Trophoblast cell (in vitro differentiated cells and primary cell): ENCODE measurements around the gene ZNF23.

ENCODE experiments used
- DNase-seq, 2 donors: peaks; one replicate each; pipeline ENCODE4 v3.0.0-alpha.2; 2016
- H2AFZ ChIP-seq: 2 replicates; pipeline ENCODE4 v1.6.1; 2013; ENCODE audit warnings: low read length, moderate library complexity, mild to moderate bottlenecking; ENCODE audit not compliant: insufficient read depth, poor library complexity
- H2AK5ac ChIP-seq: 2 replicates; pipeline ENCODE4 v1.6.1; 2013; ENCODE audit warnings: mild to moderate bottlenecking, low read length
- H2BK120ac ChIP-seq: 2 replicates; pipeline ENCODE4 v1.6.1; 2013; ENCODE audit warnings: low read length, mild to moderate bottlenecking, moderate library complexity; ENCODE audit not compliant: insufficient read depth, poor library complexity
- H2BK12ac ChIP-seq: 2 replicates; pipeline ENCODE4 v1.6.1; 2013; ENCODE audit warnings: mild to moderate bottlenecking, low read length, moderate library complexity
- H2BK5ac ChIP-seq: 2 replicates; pipeline ENCODE4 v1.6.1; 2013; ENCODE audit warnings: low read length, low read depth, moderate library complexity, mild to moderate bottlenecking; ENCODE audit not compliant: poor library complexity
- H3K14ac ChIP-seq: 2 replicates; pipeline ENCODE4 v1.6.1; 2013; ENCODE audit warnings: mild to moderate bottlenecking, low read length
- H3K18ac ChIP-seq: 2 replicates; pipeline ENCODE4 v1.6.1; 2013; ENCODE audit warnings: mild to moderate bottlenecking, low read length
- H3K23ac ChIP-seq: 2 replicates; pipeline ENCODE4 v1.6.1; 2013; ENCODE audit warnings: low read length
- H3K27ac ChIP-seq: 2 replicates; pipeline ENCODE4 v1.5.1; 2013; ENCODE audit warnings: low read depth, mild to moderate bottlenecking, inconsistent platforms, low read length, moderate library complexity
- H3K27me3 ChIP-seq: 2 replicates; pipeline ENCODE4 v1.6.1; 2013; ENCODE audit warnings: inconsistent platforms, mild to moderate bottlenecking, low read length, moderate library complexity; ENCODE audit not compliant: insufficient read depth
- H3K36me3 ChIP-seq, 2 experiments: 1 replicate in 1 of 2; 2 replicates in 1 of 2; pipeline ENCODE4 v1.6.1; 2013; ENCODE audit warnings: low read length in 2 of 2, mild to moderate bottlenecking in 2 of 2, moderate library complexity in 1 of 2; ENCODE audit not compliant: insufficient read depth in 2 of 2, control insufficient read depth in 1 of 2
- H3K4ac ChIP-seq: 2 replicates; pipeline ENCODE4 v1.6.1; 2013; ENCODE audit warnings: low read depth, mild to moderate bottlenecking, low read length, moderate library complexity
- H3K4me1 ChIP-seq, 2 experiments: 1 replicate in 1 of 2; 2 replicates in 1 of 2; pipeline ENCODE4 v1.6.1; 2013; ENCODE audit warnings: low read length in 2 of 2, mild to moderate bottlenecking in 2 of 2, moderate library complexity in 1 of 2; ENCODE audit not compliant: insufficient read depth in 2 of 2, control insufficient read depth in 1 of 2
- H3K4me2 ChIP-seq: 2 replicates; pipeline ENCODE4 v1.6.1; 2013; ENCODE audit warnings: inconsistent platforms, mild to moderate bottlenecking, low read length, moderate library complexity
- H3K4me3 ChIP-seq: 2 replicates; pipeline ENCODE4 v1.5.1; 2013; ENCODE audit warnings: mild to moderate bottlenecking, low read depth, low read length, inconsistent platforms
- H3K79me1 ChIP-seq: one replicate; pipeline ENCODE4 v1.6.1; 2013; ENCODE audit warnings: low read length
- H3K79me2 ChIP-seq: 2 replicates; pipeline ENCODE4 v1.6.1; 2013; ENCODE audit warnings: low read length, mild to moderate bottlenecking; ENCODE audit not compliant: control insufficient read depth, insufficient read depth, poor library complexity
- H3K9ac ChIP-seq: 2 replicates; pipeline ENCODE4 v1.6.1; 2013; ENCODE audit warnings: mild to moderate bottlenecking, low read length
- H3K9me3 ChIP-seq: 2 replicates; pipeline ENCODE4 v1.6.1; 2013; ENCODE audit warnings: low read depth, mild to moderate bottlenecking, control low read depth, inconsistent platforms, low read length; ENCODE audit not compliant: insufficient read depth
- H4K12ac ChIP-seq: 2 replicates; pipeline ENCODE4 v1.6.1; 2013; ENCODE audit warnings: low read depth, mild to moderate bottlenecking, low read length, moderate library complexity
- H4K8ac ChIP-seq: 2 replicates; pipeline ENCODE4 v1.6.1; 2013; ENCODE audit warnings: low read depth, mild to moderate bottlenecking, low read length, moderate library complexity
- H4K91ac ChIP-seq: one replicate; pipeline ENCODE4 v1.6.1; 2013; ENCODE audit warnings: low read depth, mild to moderate bottlenecking, low read length, moderate library complexity
- WGBS: extraction: QIAGEN DNeasy Blood & Tissue Kit; methylation state at CpG from one replicate; pipeline ENCODE4 v1.1.7; 2013; ENCODE audit warnings: missing lambda C conversion rate; ENCODE audit not compliant: insufficient read length, insufficient coverage; ENCODE audit errors: extremely low coverage; 5-methylcytosine and 5-hydroxymethylcytosine counted together

Gene ZNF23

GRCh38 chr16:71460236-71460635 lies 1.8 kb downstream of the ZNF23 start:
- no peak overlapping the region for H4K91ac ChIP-seq
- peaks cover 5 to 11% of the 10 kb centered on the region in 2 experiments for H3K36me3 ChIP-seq
- peaks cover 3% of the 10 kb centered on the region for H3K79me1 ChIP-seq
- H3K79me2 ChIP-seq: peaks cover 5% of the 10 kb centered on the region
- no peak overlapping the region for H2AK5ac ChIP-seq
- H3K27ac ChIP-seq: no peak overlapping the region
- H3K9me3 ChIP-seq: peaks cover 5% of the 10 kb centered on the region
- H3K27me3 ChIP-seq: no peaks in the 10 kb centered on the region
- H2BK12ac ChIP-seq: no peak overlapping the region
- no peak overlapping the region for H3K4me2 ChIP-seq
- H3K9ac ChIP-seq: no peak overlapping the region
- H3K18ac ChIP-seq: no peak overlapping the region
- DNase-seq: peak in 1 of 2 donors; percentile 78
- H3K14ac ChIP-seq: no peak overlapping the region
- peaks cover 0 to 4% of the 10 kb centered on the region in 2 experiments for H3K4me1 ChIP-seq
- H2AFZ ChIP-seq: no peak overlapping the region
- no peak overlapping the region for H3K4me3 ChIP-seq
- no peak overlapping the region for H4K8ac ChIP-seq
- no peak overlapping the region for H2BK120ac ChIP-seq
- WGBS: no CpG with 5 or more reads among the region's 4 CpGs
- no peak overlapping the region for H3K23ac ChIP-seq
- no peak overlapping the region for H4K12ac ChIP-seq
- H2BK5ac ChIP-seq: no peak overlapping the region
- no peak overlapping the region for H3K4ac ChIP-seq

- H3K4me3 ChIP-seq: no peak overlapping the region
- H3K27ac ChIP-seq: no peak overlapping the region
- H3K23ac ChIP-seq: no peak overlapping the region
- H3K9ac ChIP-seq: no peak overlapping the region
- H3K9me3 ChIP-seq: peaks cover 5% of the 10 kb centered on the region
- no peak overlapping the region for H2BK5ac ChIP-seq
- no peak overlapping the region for H2BK120ac ChIP-seq
- no peak overlapping the region for H2AK5ac ChIP-seq
- H3K18ac ChIP-seq: no peak overlapping the region
- no peak overlapping the region for H4K12ac ChIP-seq
- no peak overlapping the region for H3K4me2 ChIP-seq
- peaks cover 0 to 4% of the 10 kb centered on the region in 2 experiments for H3K4me1 ChIP-seq
- H3K27me3 ChIP-seq: no peaks in the 10 kb centered on the region
- peaks cover 5% of the 10 kb centered on the region for H3K79me2 ChIP-seq
- no peak overlapping the region for H4K8ac ChIP-seq
- H2AFZ ChIP-seq: no peak overlapping the region
- H3K79me1 ChIP-seq: peaks cover 3% of the 10 kb centered on the region
- H3K4ac ChIP-seq: no peak overlapping the region
- H4K91ac ChIP-seq: no peak overlapping the region
- peaks cover 7 to 18% of the 10 kb centered on the region in 2 experiments for H3K36me3 ChIP-seq
- no peak overlapping the region for H3K14ac ChIP-seq
- no peak overlapping the region for H2BK12ac ChIP-seq
- no peak for DNase-seq
Observed at GRCh38 chr16:71459510-71459909, 2.5 kb downstream of the ZNF23 start.

- H3K23ac ChIP-seq: no peak overlapping the region
- no peak overlapping the region for H4K8ac ChIP-seq
- H3K79me2 ChIP-seq: peaks cover 3% of the 10 kb centered on the region
- no peak overlapping the region for H2BK5ac ChIP-seq
- H3K18ac ChIP-seq: no peak overlapping the region
- no peak overlapping the region for H2AK5ac ChIP-seq
- H3K4ac ChIP-seq: no peak overlapping the region
- H2BK12ac ChIP-seq: no peak overlapping the region
- no peaks in the 10 kb centered on the region for H3K27me3 ChIP-seq
- peaks cover 0 to 2% of the 10 kb centered on the region in 2 experiments for H3K4me1 ChIP-seq
- H3K9me3 ChIP-seq: peaks cover 7% of the 10 kb centered on the region
- no peak overlapping the region for H4K12ac ChIP-seq
- H3K36me3 ChIP-seq: peaks cover 10 to 25% of the 10 kb centered on the region in 2 experiments
- H4K91ac ChIP-seq: no peak overlapping the region
- H3K4me2 ChIP-seq: no peak overlapping the region
- no peak overlapping the region for H3K9ac ChIP-seq
- no peaks in the 10 kb centered on the region for H3K79me1 ChIP-seq
- no peak for DNase-seq
- peak overlapping the region; percentile 6 for H3K4me3 ChIP-seq
- H2BK120ac ChIP-seq: no peak overlapping the region
- no peak overlapping the region for H2AFZ ChIP-seq
- H3K14ac ChIP-seq: no peak overlapping the region
- H3K27ac ChIP-seq: no peak overlapping the region
- no CpG with 5 or more reads among the region's 4 CpGs for WGBS
Observed at GRCh38 chr16:71456801-71457200, 5.2 kb downstream of the ZNF23 start.

- H4K91ac ChIP-seq: no peak overlapping the region
- no peak overlapping the region for H2AFZ ChIP-seq
- no peak overlapping the region for H3K14ac ChIP-seq
- no peak overlapping the region for H4K12ac ChIP-seq
- H3K18ac ChIP-seq: no peak overlapping the region
- no peak overlapping the region for H3K27ac ChIP-seq
- no peaks in the 10 kb centered on the region for H3K79me1 ChIP-seq
- no peak overlapping the region for H3K9ac ChIP-seq
- peaks cover 14% of the 10 kb centered on the region for H3K9me3 ChIP-seq
- peak; percentile 65 to 80 for DNase-seq
- no peak overlapping the region for H2BK5ac ChIP-seq
- H3K4ac ChIP-seq: no peak overlapping the region
- no peak overlapping the region for H3K23ac ChIP-seq
- no peak overlapping the region for H3K4me2 ChIP-seq
- H3K27me3 ChIP-seq: no peaks in the 10 kb centered on the region
- H3K36me3 ChIP-seq: peaks cover 14 to 43% of the 10 kb centered on the region in 2 experiments
- H2BK12ac ChIP-seq: no peak overlapping the region
- H2AK5ac ChIP-seq: no peak overlapping the region
- H3K4me3 ChIP-seq: no peak overlapping the region
- H2BK120ac ChIP-seq: no peak overlapping the region
- H3K4me1 ChIP-seq: no peaks in the 10 kb centered on the region
- H4K8ac ChIP-seq: no peak overlapping the region
- H3K79me2 ChIP-seq: no peaks in the 10 kb centered on the region
Observed at GRCh38 chr16:71453036-71453435, 9.0 kb downstream of the ZNF23 start.
